ENCODE measurements around the gene PPP4R2. TPM values are rescaled to one million over a fixed set of nuclear protein-coding genes. Genes with fewer than 3 reads are reported as not detected.

PPP4R2 gene
- total and polyA plus RNA-seq, 10 of the 15 experiments (the other 5 are each of a cell fraction or from before 2014, with no cell fraction given) = 16.7 to 83.4 (median 38.9) TPM

- TF ChIP-seq TBL1XR1 (IDR thresholded peaks at IDR 0.05; ENCODE audit: low read depth, low read length) (no peak; the same call in 1 of the 2 replicates), BCL3 (IDR thresholded peaks at IDR 0.05; ENCODE audit: borderline replicate concordance, insufficient read depth, low read depth, low read length, poor library complexity, severe bottlenecking) (no peak), POLR2AphosphoS2 (IDR thresholded peaks at IDR 0.05; ENCODE audit: low read depth, low read length) (no peak), CEBPB (IDR thresholded peaks at IDR 0.05; ENCODE audit: borderline replicate concordance in 1 of 2, low read depth in 2 of 2, low read length in 2 of 2) (no peak), SMARCA5 (IDR thresholded peaks at IDR 0.05) (peak; percentile 77; the same call in 1 of the 2 replicates), CREM (IDR thresholded peaks at IDR 0.05; ENCODE audit: low read depth) (no peak), CBX3 (IDR thresholded peaks at IDR 0.05; ENCODE audit: borderline replicate concordance, low read depth) (no peak), ZNF622 (IDR thresholded peaks at IDR 0.05) (no peak), MEF2A (IDR thresholded peaks at IDR 0.05; ENCODE audit: insufficient read depth, low read depth, low read length) (0 out of 2 replicates have a peak, but pooled peaks have one; percentile 14), TARDBP (IDR thresholded peaks at IDR 0.05; ENCODE audit: borderline replicate concordance) (no peak), ZBTB33 (IDR thresholded peaks at IDR 0.05) (no peak), TCF12 (IDR thresholded peaks at IDR 0.05; ENCODE audit: low read depth, low read length) (no peak), NFYB (IDR thresholded peaks at IDR 0.05; ENCODE audit: insufficient read depth, low read depth, low read length) (no peak), RUNX3 (IDR thresholded peaks at IDR 0.05; ENCODE audit: low read length) (peak; percentile 49; the same call in 1 of the 2 replicates), MYC (IDR thresholded peaks at IDR 0.05; ENCODE audit: insufficient read depth, insufficient read length, insufficient replicate concordance, low read length, severe bottlenecking) (no peak), PML (IDR thresholded peaks at IDR 0.05; ENCODE audit: low read length) (no peak), SREBF2 (IDR thresholded peaks at IDR 0.05; ENCODE audit: low read length) (no peak), NR2F1 (conservative IDR thresholded peaks at IDR 0.05) (no peak), ATF3 (IDR thresholded peaks at IDR 0.05; ENCODE audit: borderline replicate concordance, extremely low read depth, low read depth, low read length) (no peak), SKIL (IDR thresholded peaks at IDR 0.05; ENCODE audit: low read depth, poor library complexity, severe bottlenecking) (no peak), MLLT1 (IDR thresholded peaks at IDR 0.05) (no peak)
Measured at GRCh38 chr3:72997421-72997961, 880 bp downstream of the PPP4R2 start (continued).
